BJ (cell line): ENCODE measurements around the gene PIK3C2G. TPM values are rescaled to one million over a fixed set of nuclear protein-coding genes. Genes with fewer than 3 reads are reported as not detected.
"Not testable (repeated sequence)": the region's sequence is repeated elsewhere in the genome, so short reads cannot be mapped to it uniquely, and the experiment has no call there.

Experiments used
- CTCF ChIA-PET: fragments of 350-600 bp; formaldehyde crosslinking; extraction: SDS; loops from one replicate; lab custom pipeline; 2021; ENCODE audit warnings: antibody characterized with exemption, inconsistent platforms; lab: Yijun Ruan, JAX
- POLR2A ChIA-PET: fragments of 300-600 bp; sonication (Branson Sonifier 250); formaldehyde crosslinking; extraction: SDS; loops from one replicate; lab custom pipeline; 2021; ENCODE audit warnings: antibody characterized with exemption; lab: Charles Lee
- DNase-seq: peaks from one replicate; pipeline ENCODE4 v3.0.0-alpha.2; 2011; ENCODE audit warnings: low read depth
- H3K27me3 ChIP-seq: 2 replicates; pipeline ENCODE4 v1.6.0; 2011; ENCODE audit warnings: low read length; ENCODE audit not compliant: control insufficient read depth, insufficient read depth
- H3K36me3 ChIP-seq: 2 replicates; pipeline ENCODE4 v1.5.1; 2011; ENCODE audit warnings: low read length; ENCODE audit not compliant: control insufficient read depth, insufficient read depth
- H3K4me3 ChIP-seq: 2 replicates; pipeline ENCODE4 v1.5.1; 2011; ENCODE audit warnings: low read depth, mild to moderate bottlenecking, control low read depth, low read length
- polyA plus RNA-seq: library from polyadenylated mRNA; depleted of rRNA; stranded (reverse); fragments of >200 nt; gene quantifications from 2 replicates; pipeline ENCODE4 v1.2.3, GENCODE V29; 2011
- TF ChIP-seq, protein P1 (sequence below): IDR thresholded peaks from 2 replicates; pipeline ENCODE4 v1.5.1; 2011; ENCODE audit warnings: low read depth, mild to moderate bottlenecking, control low read depth, inconsistent platforms, low read length, moderate library complexity; ENCODE audit not compliant: insufficient read depth

PIK3C2G gene
- polyA plus RNA-seq, 1 experiment: not detected

DNA sequence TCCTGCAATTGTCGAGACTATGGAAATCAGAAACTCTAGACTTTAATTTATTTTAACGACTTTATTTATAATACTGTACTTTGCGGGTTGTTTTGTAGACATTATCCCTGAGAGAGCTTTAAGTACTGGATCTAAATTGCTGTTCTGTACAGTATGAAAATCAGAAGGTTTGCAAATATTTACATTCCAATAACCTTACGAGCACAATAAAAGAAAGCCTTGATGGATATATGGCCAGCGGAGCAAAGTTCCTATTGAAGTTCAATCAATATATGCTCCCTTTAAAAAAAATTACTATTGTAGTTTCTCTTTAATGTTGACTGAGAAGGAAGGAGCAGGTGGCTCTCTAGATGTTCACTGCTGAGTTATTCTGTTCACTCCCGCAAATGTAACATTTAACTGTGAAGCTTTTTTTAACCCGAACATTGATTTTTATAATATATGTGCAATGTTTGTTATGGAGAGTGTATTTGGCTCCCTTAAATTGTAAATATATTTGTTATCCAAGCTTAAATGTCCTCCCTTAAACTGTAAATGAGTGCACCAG lies 241.2 kb downstream of the PIK3C2G start:
- DNase-seq: no peak
- CTCF ChIA-PET: interaction anchor here (1.6 kb wide), 1 partner anchor 9 kb away, joined by 4 read pairs; no protein-coding TSS in a partner anchor
- no peak overlapping the region for H3K4me3 ChIP-seq
- TF ChIP-seq, protein P1, sequence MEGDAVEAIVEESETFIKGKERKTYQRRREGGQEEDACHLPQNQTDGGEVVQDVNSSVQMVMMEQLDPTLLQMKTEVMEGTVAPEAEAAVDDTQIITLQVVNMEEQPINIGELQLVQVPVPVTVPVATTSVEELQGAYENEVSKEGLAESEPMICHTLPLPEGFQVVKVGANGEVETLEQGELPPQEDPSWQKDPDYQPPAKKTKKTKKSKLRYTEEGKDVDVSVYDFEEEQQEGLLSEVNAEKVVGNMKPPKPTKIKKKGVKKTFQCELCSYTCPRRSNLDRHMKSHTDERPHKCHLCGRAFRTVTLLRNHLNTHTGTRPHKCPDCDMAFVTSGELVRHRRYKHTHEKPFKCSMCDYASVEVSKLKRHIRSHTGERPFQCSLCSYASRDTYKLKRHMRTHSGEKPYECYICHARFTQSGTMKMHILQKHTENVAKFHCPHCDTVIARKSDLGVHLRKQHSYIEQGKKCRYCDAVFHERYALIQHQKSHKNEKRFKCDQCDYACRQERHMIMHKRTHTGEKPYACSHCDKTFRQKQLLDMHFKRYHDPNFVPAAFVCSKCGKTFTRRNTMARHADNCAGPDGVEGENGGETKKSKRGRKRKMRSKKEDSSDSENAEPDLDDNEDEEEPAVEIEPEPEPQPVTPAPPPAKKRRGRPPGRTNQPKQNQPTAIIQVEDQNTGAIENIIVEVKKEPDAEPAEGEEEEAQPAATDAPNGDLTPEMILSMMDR: no peak
- H3K27me3 ChIP-seq: no peaks in the 10 kb centered on the region
- POLR2A ChIA-PET: no interaction called here
- H3K36me3 ChIP-seq: no peaks in the 10 kb centered on the region

DNA sequence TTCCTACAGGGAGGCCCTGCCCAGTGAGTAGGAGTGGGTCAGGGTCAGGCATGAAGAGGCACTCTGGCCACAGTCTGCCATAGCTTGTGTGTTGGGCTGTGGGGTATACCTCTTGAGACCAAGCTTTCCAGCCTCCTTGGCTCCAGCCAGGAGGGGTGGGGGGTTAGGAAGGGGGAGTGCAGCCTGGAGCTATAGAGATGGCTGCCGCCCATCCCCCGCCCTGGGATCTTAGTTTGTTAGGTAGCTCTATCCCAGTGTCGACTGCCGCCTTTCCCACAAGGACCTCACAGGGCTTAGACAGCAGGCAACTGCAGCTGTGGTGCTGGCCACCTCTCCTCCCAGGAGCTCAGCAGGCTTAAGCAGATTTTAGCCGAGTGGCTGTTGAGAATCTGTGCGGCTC lies 260.1 kb downstream of the PIK3C2G start:
- Histone ChIP-seq H3K36me3 (no peaks in the 10 kb centered on the region), H3K4me3 (no peak overlapping the region), H3K27me3 (no peaks in the 10 kb centered on the region)
- CTCF ChIA-PET: no interaction called here
- no peak for DNase-seq
- POLR2A ChIA-PET: no interaction called here
- TF ChIP-seq, protein P1: no peak

DNA sequence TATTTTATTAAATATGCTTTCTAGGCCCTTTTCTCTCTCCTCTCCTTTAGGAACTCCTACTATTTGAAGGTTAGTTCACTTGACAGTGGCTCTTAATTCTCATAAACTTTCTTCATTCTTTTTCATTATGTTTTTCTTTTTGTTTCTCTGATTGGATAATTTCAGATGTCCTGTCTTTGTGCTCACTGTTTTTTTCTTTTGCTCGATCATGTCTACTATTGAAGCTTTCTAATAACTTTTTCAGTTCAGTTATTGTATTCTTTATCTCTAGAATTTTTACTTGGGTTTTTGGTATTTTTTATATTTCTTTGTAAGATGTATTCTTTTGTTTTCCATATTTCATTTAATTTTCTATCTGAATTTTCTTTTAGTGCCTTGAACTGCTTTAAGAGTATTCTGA lies 261.5 kb downstream of the PIK3C2G start:
- H3K4me3 ChIP-seq: no peak overlapping the region
- ChIA-PET POLR2A (no interaction called here), CTCF (no interaction called here)
- H3K36me3 ChIP-seq: no peaks in the 10 kb centered on the region
- TF ChIP-seq, protein P1: no peak
- DNase-seq: no peak
- H3K27me3 ChIP-seq: no peaks in the 10 kb centered on the region

DNA sequence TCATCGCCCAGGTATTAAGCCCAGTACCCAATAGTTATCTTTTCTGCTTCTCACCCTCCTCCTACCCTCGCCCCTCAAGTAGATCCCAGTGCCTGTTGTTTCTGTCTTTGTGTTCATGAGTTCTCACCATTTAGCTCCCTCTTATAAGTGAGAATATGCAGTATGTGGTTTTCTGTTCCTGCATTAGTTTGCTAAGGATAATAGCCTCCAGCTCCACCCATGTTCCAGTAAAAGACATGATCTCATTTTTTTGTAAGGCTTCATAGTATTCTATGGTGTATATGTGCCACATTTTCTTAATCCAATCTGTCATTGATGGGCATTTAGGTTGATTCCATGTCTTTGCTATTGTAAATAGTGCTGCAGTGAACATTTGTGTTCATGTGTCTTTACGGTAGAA lies 281.2 kb downstream of the PIK3C2G start:
- H3K4me3 ChIP-seq, CTCF ChIA-PET, DNase-seq, POLR2A ChIA-PET, H3K36me3 ChIP-seq, H3K27me3 ChIP-seq: not testable (repeated sequence)

DNA sequence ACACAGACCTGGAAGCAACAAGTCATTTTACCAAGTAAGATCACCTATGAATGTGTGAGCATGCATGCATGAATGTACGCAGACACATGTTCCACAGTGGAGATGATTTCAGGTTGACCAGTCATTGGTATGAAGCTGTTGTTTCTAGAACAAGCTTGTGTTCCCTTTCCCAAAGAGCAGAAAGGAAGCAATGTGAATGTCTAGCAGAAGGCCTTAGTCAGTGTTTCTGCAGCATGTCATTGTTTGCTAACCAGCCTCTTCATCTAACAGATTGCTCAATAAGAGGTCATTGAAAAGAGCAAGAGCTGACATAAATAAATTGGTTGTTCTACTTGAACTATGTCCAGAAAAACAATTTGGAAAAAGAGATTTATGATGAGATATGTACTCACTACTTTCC lies 285.1 kb downstream of the PIK3C2G start:
- CTCF ChIA-PET: interaction anchor here (1.1 kb wide), 1 partner anchor 19 kb away, joined by 3 read pairs; no protein-coding TSS in a partner anchor
- POLR2A ChIA-PET: no interaction called here

More for the DNA sequence above, 285.1 kb downstream of the PIK3C2G start:
- Histone ChIP-seq H3K36me3 (no peaks in the 10 kb centered on the region), H3K27me3 (no peaks in the 10 kb centered on the region), H3K4me3 (no peak overlapping the region)
- TF ChIP-seq, protein P1: no peak
- DNase-seq: no peak
